Measurements from ENCODE around the gene FBRSL1. TPM values are rescaled to one million over a fixed set of nuclear protein-coding genes. Genes with fewer than 3 reads are reported as not detected.
A peak's percentile ranks its signal among the peaks of the same experiment; 100 is the strongest.

FBRSL1 gene
- total RNA-seq, 1 donor from 2014 or later = 66.0 TPM

- peak; percentile 41 for DNase-seq
- Histone ChIP-seq H3K36me3 (no peaks in the 10 kb centered on the region), H3K4me1 (peaks cover 52% of the 10 kb centered on the region), H3K9me3 (replicated peaks) (no peaks in the 10 kb centered on the region), H3K27ac (replicated peaks) (peak overlapping the region; percentile 82), H3K27me3 (ENCODE audit: low read depth) (no peaks in the 10 kb centered on the region), H3K4me3 (peak overlapping the region; percentile 89)
- TF ChIP-seq, protein P1, sequence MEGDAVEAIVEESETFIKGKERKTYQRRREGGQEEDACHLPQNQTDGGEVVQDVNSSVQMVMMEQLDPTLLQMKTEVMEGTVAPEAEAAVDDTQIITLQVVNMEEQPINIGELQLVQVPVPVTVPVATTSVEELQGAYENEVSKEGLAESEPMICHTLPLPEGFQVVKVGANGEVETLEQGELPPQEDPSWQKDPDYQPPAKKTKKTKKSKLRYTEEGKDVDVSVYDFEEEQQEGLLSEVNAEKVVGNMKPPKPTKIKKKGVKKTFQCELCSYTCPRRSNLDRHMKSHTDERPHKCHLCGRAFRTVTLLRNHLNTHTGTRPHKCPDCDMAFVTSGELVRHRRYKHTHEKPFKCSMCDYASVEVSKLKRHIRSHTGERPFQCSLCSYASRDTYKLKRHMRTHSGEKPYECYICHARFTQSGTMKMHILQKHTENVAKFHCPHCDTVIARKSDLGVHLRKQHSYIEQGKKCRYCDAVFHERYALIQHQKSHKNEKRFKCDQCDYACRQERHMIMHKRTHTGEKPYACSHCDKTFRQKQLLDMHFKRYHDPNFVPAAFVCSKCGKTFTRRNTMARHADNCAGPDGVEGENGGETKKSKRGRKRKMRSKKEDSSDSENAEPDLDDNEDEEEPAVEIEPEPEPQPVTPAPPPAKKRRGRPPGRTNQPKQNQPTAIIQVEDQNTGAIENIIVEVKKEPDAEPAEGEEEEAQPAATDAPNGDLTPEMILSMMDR (IDR thresholded peaks at IDR 0.05; ENCODE audit: borderline replicate concordance) = no peak
- intact Hi-C loops (cut with micrococcal nuclease) = no loop called here
These were observed 811 bp upstream of the FBRSL1 start for GRCh38 chr12:132489078-132489601.

DNA sequence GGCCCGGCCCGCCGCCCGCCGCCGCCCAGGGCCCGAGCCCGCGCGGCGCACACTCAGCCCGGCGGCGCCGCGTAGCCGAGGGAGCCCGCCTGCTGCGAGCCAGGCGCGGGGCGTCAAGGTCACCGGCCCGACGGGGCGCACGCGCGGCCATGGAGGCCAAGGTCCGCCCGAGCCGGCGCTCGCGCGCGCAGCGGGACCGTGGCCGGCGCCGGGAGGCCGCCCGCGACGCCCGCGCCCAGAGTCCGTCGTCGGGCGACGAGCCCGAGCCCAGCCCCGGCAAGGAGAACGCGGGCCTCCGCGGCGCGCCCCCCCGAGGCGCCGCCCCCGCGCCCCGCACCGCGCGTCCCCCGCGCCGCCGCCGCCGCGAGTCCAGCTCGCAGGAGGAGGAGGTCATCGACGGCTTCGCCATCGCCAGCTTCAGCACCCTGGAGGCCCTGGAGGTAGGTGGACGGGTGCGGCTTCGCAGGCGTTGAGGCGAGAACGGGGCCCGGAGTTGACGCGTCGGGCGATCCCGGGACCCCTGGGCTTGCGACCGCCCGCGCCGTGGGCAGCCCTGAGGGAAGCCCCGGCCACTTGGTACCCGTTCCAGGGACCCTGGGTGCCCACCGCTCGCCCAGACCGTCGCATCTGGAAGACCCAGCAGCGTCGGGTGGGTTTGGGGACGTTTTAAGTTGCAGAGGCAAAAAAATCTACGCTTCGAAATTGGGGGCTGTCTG is 629 bp downstream of the FBRSL1 start:
- Histone ChIP-seq H3K9me3 (replicated peaks) (no peaks in the 10 kb centered on the region), H3K27ac (replicated peaks) (peak overlapping the region; percentile 79), H3K4me3 (peak overlapping the region; percentile 88), H3K4me1 (peaks cover 67% of the 10 kb centered on the region), H3K36me3 (no peaks in the 10 kb centered on the region), H3K27me3 (ENCODE audit: low read depth) (no peaks in the 10 kb centered on the region)
- TF ChIP-seq, protein P1 (IDR thresholded peaks at IDR 0.05; ENCODE audit: borderline replicate concordance) = no peak
- intact Hi-C loops (cut with micrococcal nuclease) = no loop called here
- no peak for DNase-seq

- intact Hi-C loops (cut with micrococcal nuclease) = no loop called here
- H3K4me1 ChIP-seq = peaks cover 73% of the 10 kb centered on the region
- DNase-seq = no peak
These were observed 1.2 kb downstream of the FBRSL1 start for GRCh38 chr12:132491138-132491663.

DNA sequence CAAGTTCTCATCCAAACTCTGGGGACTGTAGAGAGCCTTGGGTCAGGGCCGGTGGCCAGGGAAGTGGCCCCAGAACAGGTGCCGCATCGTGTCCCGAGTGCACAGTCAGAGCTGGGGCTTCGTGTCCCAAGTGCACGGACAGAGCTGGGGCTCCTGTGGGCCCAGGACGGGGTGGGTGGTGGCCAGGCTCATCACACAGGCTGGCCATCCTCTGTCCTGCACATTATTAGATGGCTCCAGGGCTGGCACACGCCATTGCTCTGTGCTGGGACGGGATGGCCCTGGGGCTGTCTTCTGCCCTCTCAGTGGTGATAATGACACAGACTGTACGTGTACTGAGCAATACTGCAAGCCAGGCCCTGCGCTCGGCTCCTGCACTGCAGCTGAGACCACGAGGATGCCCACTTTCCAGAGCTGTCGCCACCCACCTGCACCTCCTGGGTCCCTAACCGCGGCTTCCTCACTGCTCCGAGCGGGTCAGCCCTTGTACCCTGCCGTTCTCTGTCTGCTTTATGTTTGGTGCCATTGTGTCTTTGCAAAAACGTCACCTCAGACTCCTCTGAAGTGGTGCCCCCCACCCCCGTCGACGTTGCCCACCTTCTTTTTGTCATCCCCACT is 1.9 kb downstream of the FBRSL1 start:
- intact Hi-C loops (cut with micrococcal nuclease) = no loop called here
- no peaks in the 10 kb centered on the region for H3K27me3 ChIP-seq (ENCODE audit: low read depth)
- peak overlapping the region; percentile 88 for H3K4me3 ChIP-seq
- TF ChIP-seq, protein P1 (IDR thresholded peaks at IDR 0.05; ENCODE audit: borderline replicate concordance) = no peak
- H3K36me3 ChIP-seq = no peaks in the 10 kb centered on the region
- peak overlapping the region; percentile 79 for H3K27ac ChIP-seq (replicated peaks)
- H3K9me3 ChIP-seq (replicated peaks) = no peaks in the 10 kb centered on the region
- peaks cover 80% of the 10 kb centered on the region for H3K4me1 ChIP-seq
- DNase-seq = no peak

More at GRCh38 chr12:132491138-132491663, 1.2 kb downstream of the FBRSL1 start:
- Histone ChIP-seq H3K36me3 (no peaks in the 10 kb centered on the region), H3K9me3 (replicated peaks) (no peaks in the 10 kb centered on the region), H3K27ac (replicated peaks) (peak overlapping the region; percentile 79), H3K27me3 (ENCODE audit: low read depth) (no peaks in the 10 kb centered on the region), H3K4me3 (peak overlapping the region; percentile 88)
- TF ChIP-seq, protein P1 (IDR thresholded peaks at IDR 0.05; ENCODE audit: borderline replicate concordance) = no peak

DNA sequence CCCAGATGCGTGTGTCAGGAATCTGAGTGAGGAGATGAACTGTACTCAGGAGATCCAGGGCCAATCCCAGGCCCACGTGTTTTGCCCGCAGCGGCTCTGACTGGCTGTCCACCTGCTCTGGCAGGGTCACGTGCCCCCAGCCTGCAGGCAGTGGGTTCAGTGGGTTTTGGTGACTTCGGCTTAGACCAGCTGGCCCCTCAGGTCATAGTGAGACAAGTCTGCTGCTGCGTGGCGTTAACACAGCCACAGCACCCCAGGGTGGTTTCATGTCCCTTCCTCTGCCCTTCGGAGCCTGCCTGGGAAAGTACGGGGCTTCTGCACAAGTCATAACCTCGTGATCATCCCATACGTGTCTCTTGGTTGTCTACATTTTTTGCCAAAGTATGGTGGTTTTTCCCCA is 2.6 kb downstream of the FBRSL1 start:
- no peak overlapping the region for H3K27ac ChIP-seq (replicated peaks)
- intact Hi-C loops (cut with micrococcal nuclease) = no loop called here
- DNase-seq = no peak

More for the DNA sequence above, 2.6 kb downstream of the FBRSL1 start:
- peak overlapping the region; percentile 88 for H3K4me3 ChIP-seq
- no peaks in the 10 kb centered on the region for H3K27me3 ChIP-seq (ENCODE audit: low read depth)
- no peaks in the 10 kb centered on the region for H3K9me3 ChIP-seq (replicated peaks)
- peaks cover 86% of the 10 kb centered on the region for H3K4me1 ChIP-seq
- H3K36me3 ChIP-seq = no peaks in the 10 kb centered on the region
- TF ChIP-seq, protein P1 (IDR thresholded peaks at IDR 0.05; ENCODE audit: borderline replicate concordance) = no peak

All from left ventricle myocardium inferior (tissue), 1 donor.